Right forelimb (tissue), 1 donor: ENCODE measurements around the gene ZAR1L.
"Not testable (repeated sequence)": the region's sequence is repeated elsewhere in the genome, so short reads cannot be mapped to it uniquely, and the experiment has no call there.

Experiments used
- DNase-seq: peaks from one replicate; pipeline ENCODE4 v3.0.0-alpha.2; 2018

ZAR1L gene, protein sequence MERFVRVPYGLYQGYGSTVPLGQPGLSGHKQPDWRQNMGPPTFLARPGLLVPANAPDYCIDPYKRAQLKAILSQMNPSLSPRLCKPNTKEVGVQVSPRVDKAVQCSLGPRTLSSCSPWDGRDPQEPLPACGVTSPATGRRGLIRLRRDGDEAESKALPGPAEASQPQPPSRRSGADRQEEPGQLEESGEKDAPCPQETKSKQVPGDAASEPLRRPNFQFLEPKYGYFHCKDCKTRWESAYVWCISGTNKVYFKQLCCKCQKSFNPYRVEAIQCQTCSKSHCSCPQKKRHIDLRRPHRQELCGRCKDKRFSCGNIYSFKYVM

DNA sequence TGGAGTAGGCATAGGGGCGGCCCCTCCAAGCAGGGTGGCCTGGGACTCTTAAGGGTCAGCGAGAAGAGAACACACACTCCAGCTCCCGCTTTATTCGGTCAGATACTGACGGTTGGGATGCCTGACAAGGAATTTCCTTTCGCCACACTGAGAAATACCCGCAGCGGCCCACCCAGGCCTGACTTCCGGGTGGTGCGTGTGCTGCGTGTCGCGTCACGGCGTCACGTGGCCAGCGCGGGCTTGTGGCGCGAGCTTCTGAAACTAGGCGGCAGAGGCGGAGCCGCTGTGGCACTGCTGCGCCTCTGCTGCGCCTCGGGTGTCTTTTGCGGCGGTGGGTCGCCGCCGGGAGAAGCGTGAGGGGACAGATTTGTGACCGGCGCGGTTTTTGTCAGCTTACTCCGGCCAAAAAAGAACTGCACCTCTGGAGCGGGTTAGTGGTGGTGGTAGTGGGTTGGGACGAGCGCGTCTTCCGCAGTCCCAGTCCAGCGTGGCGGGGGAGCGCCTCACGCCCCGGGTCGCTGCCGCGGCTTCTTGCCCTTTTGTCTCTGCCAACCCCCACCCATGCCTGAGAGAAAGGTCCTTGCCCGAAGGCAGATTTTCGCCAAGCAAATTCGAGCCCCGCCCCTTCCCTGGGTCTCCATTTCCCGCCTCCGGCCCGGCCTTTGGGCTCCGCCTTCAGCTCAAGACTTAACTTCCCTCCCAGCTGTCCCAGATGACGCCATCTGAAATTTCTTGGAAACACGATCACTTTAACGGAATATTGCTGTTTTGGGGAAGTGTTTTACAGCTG lies at the start of gene ZAR1L, which contains the start of gene BRCA2:
TSS of gene ZAR1L (minus strand) at position 126 of the 790 bp plus-strand sequence. CDS start 3,438 bp downstream, outside the sequence.
TSS of gene BRCA2 (plus strand) at position 271 of the 790 bp plus-strand sequence. CDS start 953 bp downstream, outside the sequence.
- peak; percentile 93 for DNase-seq

DNA sequence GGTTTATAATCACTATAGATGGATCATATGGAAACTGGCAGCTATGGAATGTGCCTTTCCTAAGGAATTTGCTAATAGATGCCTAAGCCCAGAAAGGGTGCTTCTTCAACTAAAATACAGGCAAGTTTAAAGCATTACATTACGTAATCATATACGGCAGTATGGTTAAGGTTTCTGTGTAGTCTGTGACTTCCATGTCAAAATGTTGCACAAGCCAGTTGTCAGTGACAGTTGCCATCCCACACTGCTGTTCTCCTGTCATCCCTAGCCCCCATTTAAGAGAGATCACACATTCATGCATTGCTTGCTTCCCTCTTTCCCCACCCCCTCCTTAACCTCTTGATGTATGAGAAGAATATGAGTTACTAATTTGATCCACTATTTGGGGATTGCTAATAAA lies 47.4 kb upstream of the ZAR1L start:
- no peak for DNase-seq

DNA sequence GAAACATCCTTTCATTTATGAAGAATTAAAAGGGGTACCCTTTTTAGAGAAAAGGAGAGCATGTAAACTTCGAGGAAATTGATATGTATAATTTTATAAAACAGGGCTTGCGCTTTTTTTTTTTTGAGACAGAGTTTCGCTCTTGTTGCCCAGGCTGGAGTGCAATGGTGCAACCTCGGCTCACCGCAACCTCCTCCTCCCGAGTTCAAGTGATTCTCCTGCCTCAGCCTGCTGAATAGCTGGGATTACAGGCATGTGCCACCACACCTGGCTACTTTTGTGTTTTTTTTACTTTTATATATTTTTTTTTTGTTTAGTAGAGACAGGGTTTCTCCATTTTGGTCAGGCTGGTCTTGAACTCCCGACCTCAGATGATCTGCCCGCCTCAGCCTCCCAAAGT lies 40.8 kb upstream of the ZAR1L start:
- DNase-seq: not testable (repeated sequence)

DNA sequence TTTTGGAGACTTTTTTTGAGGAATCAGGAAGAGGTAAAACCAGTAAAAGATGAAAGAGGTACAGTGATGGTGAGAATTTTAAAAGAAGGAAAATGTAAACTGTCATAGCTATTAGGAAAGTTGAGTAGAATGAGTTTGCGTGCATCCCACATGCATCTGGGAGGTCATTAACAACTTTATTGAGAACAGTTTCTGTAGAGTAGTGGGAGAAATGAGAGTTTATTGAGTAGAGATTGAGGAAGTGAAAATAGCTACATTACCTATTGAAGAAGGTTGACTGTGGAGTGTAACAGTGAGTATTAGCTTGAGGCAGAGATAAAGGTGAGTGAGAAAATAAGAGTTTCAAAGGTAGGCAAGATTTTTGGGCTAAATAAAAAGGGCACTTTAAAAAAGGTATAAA lies 38.9 kb upstream of the ZAR1L start:
- no peak for DNase-seq

DNA sequence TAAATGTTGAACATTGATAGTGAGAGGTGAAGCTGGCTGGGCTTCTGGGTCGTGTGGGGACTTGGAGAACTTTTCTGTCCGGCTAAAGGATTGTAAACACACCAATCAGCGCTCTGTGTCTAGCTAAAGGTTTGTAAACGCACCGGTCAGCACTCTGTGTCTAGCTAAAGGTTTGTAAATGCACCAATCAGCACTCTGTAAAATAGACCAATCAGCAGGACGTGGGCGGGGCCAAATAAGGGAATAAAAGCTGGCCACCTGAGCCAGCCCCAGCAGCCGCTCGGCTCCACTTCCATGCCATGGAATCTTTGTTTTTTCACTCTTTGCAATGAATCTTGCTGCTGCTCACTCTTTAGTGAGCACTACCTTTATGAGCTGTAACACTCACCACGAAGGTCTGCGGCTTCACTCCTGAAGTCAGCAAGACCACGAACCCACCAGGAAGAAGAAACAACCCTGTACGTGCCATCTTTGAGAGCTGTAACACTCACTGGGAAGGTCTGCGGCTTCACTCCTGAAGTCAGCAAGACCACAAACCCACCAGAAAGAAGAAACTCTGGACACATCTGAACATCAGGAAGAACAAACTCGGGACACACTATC lies 35.8 kb upstream of the ZAR1L start:
- DNase-seq: not testable (repeated sequence)

DNA sequence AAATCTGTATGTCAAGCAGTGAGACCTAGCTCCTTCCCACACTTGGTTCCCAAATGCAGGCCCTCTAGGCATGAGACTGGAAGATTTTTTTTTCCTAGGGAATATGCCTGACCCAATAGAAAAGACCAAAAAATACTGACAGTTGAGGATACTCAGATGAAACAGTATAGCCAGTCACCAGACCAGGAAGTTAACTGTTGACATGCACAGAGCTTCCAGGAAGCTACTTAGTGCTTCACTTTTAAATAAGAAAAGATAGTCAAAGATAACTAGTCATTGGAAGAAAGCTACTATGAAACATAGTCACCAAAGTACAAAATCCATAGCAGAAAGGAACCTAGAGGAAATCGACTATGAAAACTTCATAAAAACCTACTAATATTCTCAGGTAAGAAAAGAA lies 32.5 kb upstream of the ZAR1L start:
- DNase-seq: no peak

DNA sequence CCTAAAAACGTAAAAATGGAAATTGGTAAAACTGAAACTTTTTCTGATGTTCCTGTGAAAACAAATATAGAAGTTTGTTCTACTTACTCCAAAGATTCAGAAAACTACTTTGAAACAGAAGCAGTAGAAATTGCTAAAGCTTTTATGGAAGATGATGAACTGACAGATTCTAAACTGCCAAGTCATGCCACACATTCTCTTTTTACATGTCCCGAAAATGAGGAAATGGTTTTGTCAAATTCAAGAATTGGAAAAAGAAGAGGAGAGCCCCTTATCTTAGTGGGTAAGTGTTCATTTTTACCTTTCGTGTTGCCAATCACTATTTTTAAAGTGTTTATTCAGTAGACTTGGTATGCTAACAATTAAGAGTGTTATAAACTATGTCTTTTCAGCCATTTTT lies 25.8 kb upstream of the ZAR1L start:
- no peak for DNase-seq

DNA sequence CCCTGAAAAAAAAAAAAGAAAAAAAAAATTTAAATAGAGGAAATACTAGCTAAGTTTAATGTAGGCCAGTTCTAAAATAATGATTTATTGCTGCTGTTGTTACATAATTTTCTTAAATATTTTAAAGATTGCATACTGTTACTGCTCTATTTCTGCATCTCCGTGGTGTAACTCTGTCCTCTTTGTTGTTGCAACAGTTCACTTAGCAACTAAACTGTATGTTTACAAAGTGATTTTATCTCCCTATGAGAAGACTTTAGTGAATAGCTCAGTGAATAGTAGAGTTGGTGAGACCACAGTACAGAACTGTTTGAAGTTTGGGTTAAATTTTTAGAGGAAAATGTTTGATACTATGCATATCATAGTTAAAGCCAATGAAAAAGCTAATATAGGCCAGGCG lies 19.5 kb upstream of the ZAR1L start:
- DNase-seq: no peak

DNA sequence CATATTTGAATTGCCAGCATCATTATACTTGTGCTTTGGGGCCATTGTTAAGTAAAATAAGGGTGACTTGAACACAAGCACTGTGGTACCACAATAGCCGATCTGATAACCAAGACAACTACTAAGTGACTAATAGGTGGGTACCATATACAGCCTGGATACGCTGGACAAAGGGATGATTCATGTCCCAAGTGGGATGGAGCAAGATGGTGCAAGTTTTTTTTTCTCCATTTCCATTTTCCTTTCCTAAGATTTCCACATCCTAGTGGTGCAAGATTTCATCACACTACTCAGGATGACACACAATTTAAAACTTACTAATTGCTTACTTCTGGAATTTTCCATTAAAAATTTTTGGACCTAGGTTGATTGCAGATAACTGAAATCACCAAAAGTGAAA lies 15.3 kb upstream of the ZAR1L start:
- no peak for DNase-seq

DNA sequence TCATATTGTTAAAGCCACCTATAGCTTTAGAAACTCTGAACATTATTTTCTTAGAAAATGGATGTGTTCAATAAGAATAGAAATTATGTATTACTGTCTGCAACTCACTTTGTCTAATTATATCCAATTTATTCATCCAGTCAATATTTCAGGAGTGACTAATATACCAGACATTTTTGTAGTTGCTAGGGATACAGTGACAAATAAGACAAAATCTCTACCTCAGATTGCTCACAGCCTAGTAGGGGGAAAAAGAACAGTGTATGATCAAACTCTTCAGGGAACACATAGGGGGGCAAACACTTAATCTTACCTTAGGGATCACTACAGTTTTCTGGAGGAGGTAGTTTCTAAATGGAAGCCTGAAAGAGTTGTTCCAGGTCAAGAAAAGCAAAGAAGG lies 8.7 kb upstream of the ZAR1L start:
- no peak for DNase-seq

DNA sequence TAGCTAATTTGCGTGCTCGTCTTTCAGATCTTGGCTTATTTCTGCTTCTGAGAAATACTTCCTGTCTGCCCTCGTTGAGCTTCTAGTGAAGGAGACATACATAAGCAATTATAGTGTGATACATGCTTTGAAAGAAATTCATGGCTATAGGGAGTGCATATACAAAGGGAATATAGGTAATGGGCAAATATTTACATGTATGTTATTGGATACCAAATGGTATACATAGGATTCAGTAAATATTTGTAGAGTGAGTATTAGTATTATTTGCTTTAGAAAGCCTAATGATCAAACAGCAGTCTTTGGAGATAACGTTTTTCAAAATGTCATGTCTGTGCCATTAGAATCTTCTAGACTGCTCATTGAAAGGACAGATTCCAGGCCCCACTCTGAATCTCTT lies 5.4 kb upstream of the ZAR1L start:
- no peak for DNase-seq

DNA sequence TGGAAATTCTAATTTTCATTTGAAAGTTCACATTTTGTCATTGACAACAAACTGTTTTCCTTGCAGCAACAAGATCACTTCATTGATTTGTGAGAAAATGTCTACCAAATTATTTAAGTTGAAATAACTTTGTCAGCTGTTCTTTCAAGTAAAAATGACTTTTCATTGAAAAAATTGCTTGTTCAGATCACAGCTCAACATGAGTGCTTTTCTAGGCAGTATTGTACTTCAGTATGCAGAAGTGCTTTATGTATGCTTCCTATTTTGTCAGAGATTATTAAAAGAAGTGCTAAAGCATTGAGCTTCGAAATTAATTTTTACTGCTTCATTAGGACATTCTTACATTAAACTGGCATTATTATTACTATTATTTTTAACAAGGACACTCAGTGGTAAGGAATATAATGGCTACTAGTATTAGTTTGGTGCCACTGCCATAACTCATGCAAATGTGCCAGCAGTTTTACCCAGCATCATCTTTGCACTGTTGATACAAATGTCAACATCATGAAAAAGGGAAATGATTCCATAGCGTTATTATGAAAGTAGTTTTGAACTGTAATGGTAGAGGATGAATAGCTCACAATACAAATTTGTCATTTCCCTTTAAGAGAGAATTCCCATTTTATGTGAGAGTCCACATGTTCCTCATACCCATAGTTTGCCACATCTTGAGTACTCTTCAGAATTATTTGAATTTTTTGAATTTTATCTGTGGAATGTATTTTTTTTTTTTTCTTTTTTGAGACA lies 2.7 kb upstream of the ZAR1L start:
- DNase-seq: no peak

DNA sequence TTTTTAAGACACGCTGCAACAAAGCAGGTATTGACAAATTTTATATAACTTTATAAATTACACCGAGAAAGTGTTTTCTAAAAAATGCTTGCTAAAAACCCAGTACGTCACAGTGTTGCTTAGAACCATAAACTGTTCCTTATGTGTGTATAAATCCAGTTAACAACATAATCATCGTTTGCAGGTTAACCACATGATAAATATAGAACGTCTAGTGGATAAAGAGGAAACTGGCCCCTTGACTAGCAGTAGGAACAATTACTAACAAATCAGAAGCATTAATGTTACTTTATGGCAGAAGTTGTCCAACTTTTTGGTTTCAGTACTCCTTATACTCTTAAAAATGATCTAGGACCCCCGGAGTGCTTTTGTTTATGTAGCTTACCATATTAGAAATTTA lies 1.3 kb upstream of the ZAR1L start:
- no peak for DNase-seq

DNA sequence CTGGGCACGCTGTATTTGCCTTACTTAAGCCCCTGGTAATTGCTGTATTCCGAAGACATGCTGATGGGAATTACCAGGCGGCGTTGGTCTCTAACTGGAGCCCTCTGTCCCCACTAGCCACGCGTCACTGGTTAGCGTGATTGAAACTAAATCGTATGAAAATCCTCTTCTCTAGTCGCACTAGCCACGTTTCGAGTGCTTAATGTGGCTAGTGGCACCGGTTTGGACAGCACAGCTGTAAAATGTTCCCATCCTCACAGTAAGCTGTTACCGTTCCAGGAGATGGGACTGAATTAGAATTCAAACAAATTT lies 821 bp upstream of the ZAR1L start:
- DNase-seq: no peak

DNA sequence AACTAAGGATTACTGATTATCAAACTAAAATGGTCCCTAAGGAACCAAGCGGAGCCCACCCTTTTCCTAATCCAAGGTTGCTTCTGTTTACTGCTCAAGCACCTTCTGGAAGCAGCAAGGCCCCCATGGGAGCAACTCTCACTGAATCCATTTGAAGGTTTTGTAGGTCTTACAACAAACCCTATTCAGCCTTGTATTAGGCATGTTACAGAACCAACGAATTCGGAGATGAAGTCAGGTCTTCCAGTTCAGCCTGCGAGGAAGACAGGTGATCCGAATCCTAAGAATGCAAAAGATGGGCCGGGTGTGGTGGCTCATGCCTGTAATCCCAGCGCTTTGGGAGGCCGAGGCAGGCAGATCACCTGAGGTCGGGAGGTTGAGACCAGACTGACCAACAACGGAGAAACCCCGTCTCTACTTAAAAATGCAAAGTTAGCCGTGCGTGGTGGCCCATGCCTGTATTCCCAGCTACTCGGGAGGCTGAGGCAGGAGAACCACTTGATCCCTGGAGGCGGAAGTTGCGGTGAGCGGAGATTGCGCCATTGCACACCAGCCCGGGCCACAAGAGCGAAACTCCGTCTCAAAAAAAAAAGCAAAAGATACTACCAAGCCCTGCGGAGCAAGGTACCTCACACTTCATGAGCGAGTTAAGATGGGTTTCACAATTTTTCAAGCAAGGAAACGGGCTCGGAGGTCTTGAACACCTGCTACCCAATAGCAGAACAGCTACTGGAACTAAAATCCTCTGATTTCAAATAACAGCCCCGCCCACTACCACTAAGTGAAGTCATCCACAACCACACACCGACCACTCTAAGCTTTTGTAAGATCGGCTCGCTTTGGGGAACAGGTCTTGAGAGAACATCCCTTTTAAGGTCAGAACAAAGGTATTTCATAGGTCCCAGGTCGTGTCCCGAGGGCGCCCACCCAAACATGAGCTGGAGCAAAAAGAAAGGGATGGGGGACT lies 609 bp downstream of the ZAR1L start:
- DNase-seq: no peak

DNA sequence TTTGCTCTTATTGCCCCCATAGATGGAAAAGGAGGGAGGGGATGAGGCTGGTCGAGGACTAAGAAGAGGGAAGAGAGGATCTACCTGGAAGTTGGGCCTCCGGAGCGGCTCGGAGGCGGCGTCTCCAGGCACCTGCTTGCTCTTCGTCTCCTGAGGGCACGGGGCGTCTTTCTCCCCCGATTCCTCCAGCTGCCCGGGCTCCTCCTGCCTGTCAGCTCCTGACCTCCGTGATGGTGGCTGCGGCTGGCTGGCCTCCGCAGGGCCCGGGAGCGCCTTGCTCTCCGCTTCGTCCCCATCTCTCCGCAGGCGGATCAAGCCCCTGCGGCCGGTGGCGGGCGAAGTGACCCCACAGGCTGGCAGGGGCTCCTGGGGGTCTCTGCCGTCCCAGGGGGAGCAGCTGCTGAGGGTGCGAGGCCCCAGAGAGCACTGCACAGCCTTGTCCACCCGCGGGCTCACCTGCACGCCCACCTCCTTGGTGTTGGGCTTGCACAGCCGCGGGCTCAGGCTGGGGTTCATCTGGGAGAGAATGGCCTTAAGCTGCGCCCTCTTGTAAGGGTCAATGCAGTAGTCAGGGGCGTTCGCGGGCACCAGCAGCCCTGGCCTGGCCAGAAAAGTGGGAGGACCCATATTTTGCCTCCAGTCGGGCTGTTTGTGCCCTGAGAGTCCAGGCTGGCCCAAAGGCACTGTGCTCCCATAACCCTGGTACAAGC lies 3.8 kb downstream of the ZAR1L start:
- no peak for DNase-seq

DNA sequence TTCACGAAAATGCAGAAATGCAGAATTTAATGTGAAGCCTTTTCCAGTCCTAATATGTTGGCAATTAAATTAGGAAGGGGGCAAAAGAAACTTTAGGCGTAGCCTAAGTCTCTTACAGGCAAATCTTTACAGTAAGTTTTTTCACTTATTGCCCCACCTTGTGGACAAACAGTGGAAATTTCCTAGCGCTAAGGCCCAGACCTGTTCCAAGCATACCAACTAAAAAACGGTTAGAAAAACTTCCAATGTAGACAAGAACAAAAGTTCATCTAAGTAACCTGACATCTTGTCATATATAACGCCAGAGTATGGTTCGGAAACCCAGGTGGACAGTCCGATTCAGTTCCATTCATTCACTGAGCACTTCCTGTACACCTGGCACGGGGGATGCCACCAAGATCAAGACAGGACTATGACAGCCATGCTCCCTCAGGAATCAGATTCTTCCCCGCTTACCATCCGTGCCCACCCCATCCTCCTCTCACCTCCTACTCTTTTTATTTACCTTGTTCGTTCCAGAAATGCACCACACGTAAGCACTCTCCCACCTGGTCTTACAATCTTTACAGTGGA lies 4.9 kb downstream of the ZAR1L start:
- no peak for DNase-seq

DNA sequence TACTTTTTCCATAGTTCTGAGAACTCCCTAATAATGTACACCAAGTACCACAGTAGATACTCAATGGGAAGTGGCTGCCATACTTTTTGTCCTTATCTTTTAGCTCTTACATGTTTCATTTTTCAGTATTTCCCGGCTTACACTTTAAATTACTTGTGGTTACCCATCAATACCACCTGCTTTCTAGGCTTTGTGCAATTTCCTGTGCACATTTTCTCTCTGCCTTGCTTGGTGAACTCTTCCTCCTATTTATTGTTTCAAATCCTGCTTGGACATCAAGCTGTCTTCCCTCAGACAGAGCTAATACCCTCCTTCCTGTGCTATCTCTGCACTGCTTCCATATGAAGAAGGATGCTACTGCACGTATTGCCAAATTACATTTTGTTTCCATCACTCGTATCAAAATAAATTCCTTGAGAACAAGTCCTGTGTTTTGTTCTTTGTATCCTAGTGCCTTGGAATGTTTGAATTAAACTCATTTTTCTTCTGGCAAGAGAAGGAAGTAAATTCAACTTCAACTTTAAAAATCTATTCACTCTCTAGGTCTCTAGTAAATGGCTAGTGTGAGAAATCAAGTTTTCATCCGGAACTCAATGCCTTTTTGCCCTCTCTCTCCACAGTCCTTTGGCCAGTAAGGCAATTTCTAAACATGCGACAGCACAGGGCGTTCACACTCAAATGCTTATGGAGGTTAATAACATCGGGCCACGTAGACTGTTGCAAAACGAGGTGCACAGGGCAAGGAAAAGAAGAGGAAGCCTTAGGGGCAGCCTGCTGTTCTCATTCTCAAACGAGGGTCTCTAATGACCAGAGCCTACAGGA lies 5.6 kb downstream of the ZAR1L start:
- DNase-seq: no peak

DNA sequence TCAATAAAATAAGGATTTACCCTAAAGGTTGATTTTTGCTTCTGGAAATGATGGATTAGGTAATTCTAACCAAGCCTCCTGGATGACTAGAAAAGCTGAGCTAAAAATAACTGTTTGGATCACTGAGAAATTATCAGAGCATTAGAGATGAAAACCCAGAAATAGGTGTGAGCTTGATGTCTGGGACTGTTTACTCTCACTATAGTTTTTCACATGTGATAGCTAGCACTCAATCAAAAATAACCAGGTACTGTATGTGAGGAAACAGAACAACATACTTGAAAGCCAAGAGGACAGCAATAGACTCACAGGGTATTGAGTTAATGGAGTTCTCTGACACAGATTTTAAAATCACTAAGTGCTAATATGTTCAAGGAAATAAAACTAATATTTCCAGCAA lies 9.5 kb downstream of the ZAR1L start:
- no peak for DNase-seq

DNA sequence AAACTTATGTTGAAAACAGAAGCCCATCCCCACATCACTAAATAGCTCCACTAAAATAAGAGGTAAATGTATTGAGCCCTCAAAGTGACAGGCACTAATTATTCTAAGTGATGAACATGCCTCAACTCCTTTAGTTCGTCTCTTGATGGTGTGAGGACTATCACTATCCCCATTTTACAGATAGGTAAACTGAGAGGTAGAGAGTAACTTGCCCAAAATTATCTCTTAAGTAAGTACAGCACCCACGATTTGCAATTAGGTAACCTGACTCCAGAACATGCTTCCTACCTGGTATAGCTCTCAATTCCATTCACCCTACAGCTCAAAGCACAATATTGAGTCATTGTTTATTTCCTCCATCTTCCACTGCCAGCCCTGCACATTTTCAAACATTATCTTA lies 12.7 kb downstream of the ZAR1L start:
- DNase-seq: no peak
